Natural killer cell treated with Interleukin-12 subunit alpha and Interleukin-12 subunit beta and Interleukin-15 and Interleukin-18, amount 100 ng/mL, for 72 hours (primary cell): ENCODE results near the gene TARP.
A peak's percentile ranks its signal among the peaks of the same experiment; 100 is the strongest.

ENCODE experiments used
- ATAC-seq, 2 donors: fragments of 150-1000 bp; cut with Tn5 transposase in 1 of 2; sonication (Bioruptor Pico), chemical (Tn5 transposase) in 1 of 2; 2 replicates each; pipeline ENCODE4 v1.10.0; 2021
- DNase-seq: peaks from one replicate; pipeline ENCODE4 v3.0.0; 2022; ENCODE audit warnings: low spot score
- H3K27ac Mint-ChIP-seq, 2 donors: 1 replicate in 1 of 2; 2 replicates in 1 of 2; pipeline ENCODE4 v1.8.0; 2022; ENCODE audit warnings: mixed read lengths in 2 of 2, mild to moderate bottlenecking in 1 of 2, moderate library complexity in 1 of 2
- H3K27me3 Mint-ChIP-seq, 2 donors: 1 replicate in 1 of 2; 2 replicates in 1 of 2; pipeline ENCODE4 v1.8.0; 2022; ENCODE audit warnings: mixed read lengths in 2 of 2
- H3K36me3 Mint-ChIP-seq: one replicate; pipeline ENCODE4 v1.8.0; 2022; ENCODE audit warnings: mixed read lengths
- H3K4me1 Mint-ChIP-seq, 2 donors: 1 replicate in 1 of 2; 2 replicates in 1 of 2; pipeline ENCODE4 v1.8.0; 2022; ENCODE audit warnings: low read depth in 2 of 2, mixed read lengths in 2 of 2, mild to moderate bottlenecking in 1 of 2
- H3K4me3 Mint-ChIP-seq: one replicate; pipeline ENCODE4 v1.8.0; 2022; ENCODE audit warnings: mixed read lengths
- H3K9me3 Mint-ChIP-seq: 2 replicates; pipeline ENCODE4 v1.8.0; 2022; ENCODE audit warnings: mixed read lengths

TARP gene

GRCh38 chr7:38311329-38311937 is 38.0 kb upstream of the TARP start:
- Mint-ChIP-seq H3K9me3 (no peaks in the 10 kb centered on the region), H3K27me3 (no peaks in the 10 kb centered on the region), H3K4me1 (peaks cover 74 to 76% of the 10 kb centered on the region in 2 donors), H3K27ac (peak overlapping the region; percentile 94 to 96), H3K4me3 (peak overlapping the region; percentile 85), H3K36me3 (no peaks in the 10 kb centered on the region)
- DNase-seq (peak; percentile 84), ATAC-seq (peak; percentile 62 to 71)

- Mint-ChIP-seq H3K4me3 (peak overlapping the region; percentile 85), H3K4me1 (peaks cover 67 to 74% of the 10 kb centered on the region in 2 donors), H3K9me3 (no peaks in the 10 kb centered on the region), H3K27ac (peak overlapping the region; percentile 94 to 96), H3K36me3 (no peaks in the 10 kb centered on the region), H3K27me3 (no peaks in the 10 kb centered on the region)
- no peak for ATAC-seq
- no peak for DNase-seq
These were observed 37.2 kb upstream of the TARP start for GRCh38 chr7:38310591-38311101.

- H3K4me3 Mint-ChIP-seq, result peak overlapping the region; percentile 85
- H3K27ac Mint-ChIP-seq, result peak overlapping the region; percentile 94 to 96
- ATAC-seq, result peak; percentile 29 to 46
These were observed 36.1 kb upstream of the TARP start for GRCh38 chr7:38309555-38309954.

DNA sequence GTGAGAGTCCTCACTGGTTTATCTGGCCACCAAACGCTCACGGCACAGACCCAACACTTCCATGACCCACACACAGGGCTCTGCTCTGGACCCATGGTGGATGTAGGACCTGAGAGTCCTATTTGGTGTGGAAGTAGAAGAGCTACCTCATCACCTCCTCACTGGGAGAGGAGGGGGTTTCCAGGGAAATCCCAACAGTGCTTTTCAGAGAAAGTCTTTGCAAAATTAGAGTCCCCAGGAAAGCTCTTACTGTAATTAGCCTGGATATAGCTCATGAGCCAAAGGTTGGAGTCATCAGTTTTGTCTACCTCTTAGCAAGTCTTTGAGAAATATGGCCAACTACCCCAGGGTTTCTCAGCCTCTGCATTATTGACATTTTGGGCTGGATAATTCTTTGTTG is 34.7 kb upstream of the TARP start:
- peak overlapping the region; percentile 94 to 96 for H3K27ac Mint-ChIP-seq
- H3K36me3 Mint-ChIP-seq, result no peaks in the 10 kb centered on the region
- no peak for DNase-seq
- H3K9me3 Mint-ChIP-seq, result no peaks in the 10 kb centered on the region
- peaks cover 69 to 73% of the 10 kb centered on the region in 2 donors for H3K4me1 Mint-ChIP-seq
- H3K4me3 Mint-ChIP-seq, result peak overlapping the region; percentile 85
- H3K27me3 Mint-ChIP-seq, result no peaks in the 10 kb centered on the region
- ATAC-seq, result peak in 1 of 2 donors; percentile 33

More at GRCh38 chr7:38309555-38309954, 36.1 kb upstream of the TARP start:
- H3K9me3 Mint-ChIP-seq, result no peaks in the 10 kb centered on the region
- H3K4me1 Mint-ChIP-seq, result peaks cover 71 to 73% of the 10 kb centered on the region in 2 donors
- no peaks in the 10 kb centered on the region for H3K36me3 Mint-ChIP-seq
- no peaks in the 10 kb centered on the region for H3K27me3 Mint-ChIP-seq
- peak; percentile 74 for DNase-seq

GRCh38 chr7:38307640-38308039 is 34.2 kb upstream of the TARP start:
- no peak for DNase-seq
- peak overlapping the region; percentile 94 to 96 for H3K27ac Mint-ChIP-seq
- no peaks in the 10 kb centered on the region for H3K9me3 Mint-ChIP-seq
- H3K4me3 Mint-ChIP-seq, result peak overlapping the region; percentile 65
- H3K36me3 Mint-ChIP-seq, result no peaks in the 10 kb centered on the region
- H3K27me3 Mint-ChIP-seq, result no peaks in the 10 kb centered on the region
- no peak for ATAC-seq
- H3K4me1 Mint-ChIP-seq, result peaks cover 69 to 70% of the 10 kb centered on the region in 2 donors

DNA sequence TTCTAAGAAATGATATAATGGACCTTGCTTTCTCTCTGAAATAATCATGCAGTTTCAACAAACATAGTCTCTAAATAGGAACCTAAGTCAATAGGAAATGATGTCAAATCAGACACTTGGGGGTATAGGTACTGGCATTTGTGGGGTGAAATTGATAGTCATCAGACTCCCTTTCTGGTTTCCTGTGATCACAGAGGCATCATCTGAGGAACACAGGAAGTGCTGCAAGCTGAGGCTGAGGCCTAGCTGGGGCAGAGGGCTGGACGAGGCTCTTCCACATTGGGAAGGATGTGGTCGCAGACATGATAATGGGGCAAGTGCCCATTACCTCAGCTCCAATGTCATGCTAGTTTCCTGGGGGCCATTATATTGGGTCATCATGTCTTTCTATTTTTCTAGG is 33.5 kb upstream of the TARP start:
- H3K4me3 Mint-ChIP-seq, result peak overlapping the region; percentile 65
- no peaks in the 10 kb centered on the region for H3K9me3 Mint-ChIP-seq
- no peaks in the 10 kb centered on the region for H3K27me3 Mint-ChIP-seq
- peak; percentile 76 for DNase-seq
- no peaks in the 10 kb centered on the region for H3K36me3 Mint-ChIP-seq
- peaks cover 71 to 75% of the 10 kb centered on the region in 2 donors for H3K4me1 Mint-ChIP-seq
- H3K27ac Mint-ChIP-seq, result peak overlapping the region; percentile 94 to 96
- peak; percentile 50 to 64 for ATAC-seq

DNA sequence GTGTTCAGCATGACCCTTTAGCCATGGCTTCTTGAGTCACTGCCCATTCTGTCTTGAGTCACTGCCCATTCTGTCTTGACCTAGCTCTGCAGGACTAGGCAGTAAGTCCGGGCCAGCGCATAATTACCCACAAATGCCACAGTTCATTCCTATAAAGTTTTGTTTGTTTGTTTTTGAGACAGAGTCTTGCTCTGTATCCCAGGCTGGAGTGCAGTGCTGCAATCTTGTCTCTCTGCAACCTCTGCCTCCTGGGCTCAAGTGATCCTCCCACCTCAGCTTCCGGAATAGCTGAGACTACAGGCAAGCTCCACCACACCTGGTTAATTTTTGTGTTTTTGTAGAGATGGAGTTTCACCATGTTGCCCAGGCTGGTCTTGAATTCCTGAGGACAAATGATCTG is 32.7 kb upstream of the TARP start:
- DNase-seq, result no peak
- peaks cover 76 to 82% of the 10 kb centered on the region in 2 donors for H3K4me1 Mint-ChIP-seq
- peak overlapping the region; percentile 65 for H3K4me3 Mint-ChIP-seq
- H3K9me3 Mint-ChIP-seq, result no peaks in the 10 kb centered on the region
- no peaks in the 10 kb centered on the region for H3K36me3 Mint-ChIP-seq
- H3K27me3 Mint-ChIP-seq, result no peaks in the 10 kb centered on the region
- no peak for ATAC-seq
- peak overlapping the region; percentile 94 to 96 for H3K27ac Mint-ChIP-seq

- ATAC-seq (peak; percentile 73 to 77), DNase-seq (no peak)
- Mint-ChIP-seq H3K9me3 (no peaks in the 10 kb centered on the region), H3K27ac (peak overlapping the region; percentile 94 to 96), H3K36me3 (no peaks in the 10 kb centered on the region), H3K27me3 (no peaks in the 10 kb centered on the region), H3K4me3 (peak overlapping the region; percentile 92), H3K4me1 (peaks cover 76 to 82% of the 10 kb centered on the region in 2 donors)
These were observed 30.4 kb upstream of the TARP start for GRCh38 chr7:38303866-38304265.

DNA sequence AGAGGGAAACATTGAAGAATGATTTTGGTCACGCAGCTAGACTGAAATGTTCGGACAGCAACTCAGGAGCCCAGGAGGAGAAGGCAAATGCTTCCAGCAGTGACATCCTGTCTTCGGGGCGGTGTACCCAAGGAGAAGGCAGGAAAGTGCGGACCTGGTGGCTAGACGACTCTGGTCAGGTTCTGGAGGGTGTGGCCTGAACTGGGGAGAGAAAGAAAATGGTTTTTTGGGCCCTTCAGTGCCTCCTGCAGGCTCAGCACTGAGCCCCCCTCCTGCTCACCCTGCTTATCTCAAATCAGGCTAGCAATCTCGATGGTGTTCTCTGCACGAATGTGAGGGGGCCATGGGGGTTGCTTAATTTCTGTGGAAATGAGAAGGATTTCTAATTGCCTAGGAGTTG is 26.7 kb upstream of the TARP start:
- Mint-ChIP-seq H3K27ac (peak overlapping the region; percentile 94 to 96), H3K27me3 (no peaks in the 10 kb centered on the region), H3K36me3 (no peaks in the 10 kb centered on the region), H3K4me1 (peaks cover 77% of the 10 kb centered on the region in 2 donors), H3K4me3 (peak overlapping the region; percentile 92), H3K9me3 (no peaks in the 10 kb centered on the region)
- DNase-seq (peak; percentile 75), ATAC-seq (peak; percentile 47 to 67)

GRCh38 chr7:38299275-38299931 is 26.0 kb upstream of the TARP start:
- Mint-ChIP-seq H3K27me3 (no peaks in the 10 kb centered on the region), H3K4me1 (peaks cover 74 to 75% of the 10 kb centered on the region in 2 donors), H3K9me3 (no peaks in the 10 kb centered on the region), H3K4me3 (peak overlapping the region; percentile 92), H3K27ac (peak overlapping the region; percentile 94 to 96), H3K36me3 (no peaks in the 10 kb centered on the region)
- DNase-seq (peak; percentile 89), ATAC-seq (peak; percentile 72 to 87)

DNA sequence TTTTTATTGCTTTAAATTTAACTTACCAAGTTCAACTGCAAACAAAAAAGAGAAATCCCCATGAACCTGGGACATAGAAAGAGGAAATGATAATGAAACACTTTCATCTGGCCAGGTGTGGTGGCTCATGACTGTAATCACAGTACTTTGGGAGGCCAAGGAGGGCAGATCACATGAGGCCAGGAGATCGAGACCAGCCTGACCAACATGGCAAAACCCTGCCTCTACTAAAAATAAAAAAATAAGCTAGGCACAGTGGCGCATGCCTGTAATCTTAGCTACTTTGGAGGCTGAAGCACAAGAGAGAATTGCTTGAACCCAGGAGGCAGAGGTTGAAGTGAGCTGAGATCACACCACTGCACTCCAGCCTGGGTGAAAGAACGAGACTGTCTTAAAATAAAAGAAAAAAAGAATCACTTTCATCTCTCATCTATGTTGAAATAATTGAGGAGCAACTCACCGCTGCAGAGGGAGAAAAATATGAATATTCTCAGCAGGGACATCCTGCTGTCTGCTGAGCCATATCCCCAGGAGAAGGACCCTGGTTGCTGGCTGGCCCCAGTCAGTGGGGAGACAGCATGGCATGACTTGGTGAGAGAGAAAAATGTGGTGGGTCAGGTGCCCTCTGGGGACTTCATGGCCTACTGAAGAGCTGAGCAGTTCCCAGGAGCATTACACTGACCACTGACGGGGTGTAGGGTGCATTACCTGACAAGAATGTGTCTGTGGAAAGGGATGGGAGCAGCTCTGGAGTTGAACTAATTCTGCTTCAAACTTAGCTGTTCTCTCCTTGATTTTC is 22.8 kb upstream of the TARP start:
- Mint-ChIP-seq H3K36me3 (no peaks in the 10 kb centered on the region), H3K4me1 (peaks cover 55 to 67% of the 10 kb centered on the region in 2 donors), H3K9me3 (no peaks in the 10 kb centered on the region), H3K4me3 (peak overlapping the region; percentile 55), H3K27me3 (no peaks in the 10 kb centered on the region), H3K27ac (peak overlapping the region; percentile 82 to 96)
- ATAC-seq (no peak), DNase-seq (no peak)

- peak overlapping the region; percentile 82 to 96 for H3K27ac Mint-ChIP-seq
- no peak for ATAC-seq
- H3K4me3 Mint-ChIP-seq, result no peak overlapping the region
- DNase-seq, result no peak
- H3K4me1 Mint-ChIP-seq, result peaks cover 41 to 59% of the 10 kb centered on the region in 2 donors
- no peaks in the 10 kb centered on the region for H3K36me3 Mint-ChIP-seq
- no peaks in the 10 kb centered on the region for H3K9me3 Mint-ChIP-seq
- no peaks in the 10 kb centered on the region for H3K27me3 Mint-ChIP-seq
These were observed 21.5 kb upstream of the TARP start for GRCh38 chr7:38294926-38295325.

DNA sequence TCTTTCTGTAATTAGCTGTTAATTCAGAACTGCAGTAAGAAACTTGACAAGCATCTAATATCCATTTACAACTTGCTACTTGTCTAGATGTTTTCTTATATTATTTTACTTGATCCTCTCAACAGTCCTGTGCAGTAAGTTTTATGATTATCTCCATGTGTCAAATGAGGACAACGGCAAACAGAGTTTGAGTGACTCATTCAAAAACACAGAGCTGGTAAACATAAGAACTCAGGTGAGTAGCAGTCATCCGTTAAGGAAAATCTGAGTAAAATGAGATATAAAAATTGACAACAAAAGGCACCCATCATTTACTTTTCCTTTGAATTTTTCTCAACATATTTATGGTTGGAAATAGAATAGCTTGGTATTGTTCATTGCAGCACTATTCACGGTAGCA is 19.0 kb upstream of the TARP start:
- Mint-ChIP-seq H3K9me3 (no peaks in the 10 kb centered on the region), H3K4me1 (peaks cover 27 to 49% of the 10 kb centered on the region in 2 donors), H3K27ac (peak overlapping the region in 1 of 2 donors; percentile 15), H3K36me3 (no peaks in the 10 kb centered on the region), H3K4me3 (no peak overlapping the region), H3K27me3 (no peaks in the 10 kb centered on the region)
- DNase-seq (no peak), ATAC-seq (no peak)
